Midbrain (tissue), 1 donor: ENCODE data around the gene COX19.
"Not testable (repeated sequence)": the region's sequence is repeated elsewhere in the genome, so short reads cannot be mapped to it uniquely, and the experiment has no call there.

Experiments
- DNase-seq: peaks from one replicate; lab custom pipeline; 2025; lab: John Stamatoyannopoulos, UW

COX19 gene

DNA sequence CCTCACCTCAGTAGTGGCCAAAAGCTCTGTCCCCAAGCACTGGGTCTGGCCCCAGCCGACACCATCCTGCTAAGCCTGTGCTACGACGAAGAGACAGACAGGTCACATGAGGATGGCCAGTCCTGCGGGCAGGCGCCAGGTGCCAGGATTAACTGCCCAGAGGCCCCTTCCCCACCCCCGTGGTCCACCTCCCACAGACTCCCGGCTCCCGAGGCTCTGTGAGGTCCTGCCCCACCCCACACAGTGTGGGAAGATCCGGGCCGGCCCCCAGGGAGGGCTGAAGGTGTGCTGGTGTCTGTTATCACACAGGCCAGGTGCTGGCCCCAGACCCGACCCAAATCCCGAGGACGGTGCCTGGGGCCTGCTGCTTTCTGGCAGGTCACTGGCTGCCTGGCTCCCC is 34.9 kb upstream of the COX19 start:
- DNase-seq, result no peak

GRCh38 chr7:1009747-1010146 is 34.4 kb upstream of the COX19 start:
- DNase-seq, result no peak

- DNase-seq, result no peak
These were observed 33.5 kb upstream of the COX19 start for GRCh38 chr7:1008733-1009363.

DNA sequence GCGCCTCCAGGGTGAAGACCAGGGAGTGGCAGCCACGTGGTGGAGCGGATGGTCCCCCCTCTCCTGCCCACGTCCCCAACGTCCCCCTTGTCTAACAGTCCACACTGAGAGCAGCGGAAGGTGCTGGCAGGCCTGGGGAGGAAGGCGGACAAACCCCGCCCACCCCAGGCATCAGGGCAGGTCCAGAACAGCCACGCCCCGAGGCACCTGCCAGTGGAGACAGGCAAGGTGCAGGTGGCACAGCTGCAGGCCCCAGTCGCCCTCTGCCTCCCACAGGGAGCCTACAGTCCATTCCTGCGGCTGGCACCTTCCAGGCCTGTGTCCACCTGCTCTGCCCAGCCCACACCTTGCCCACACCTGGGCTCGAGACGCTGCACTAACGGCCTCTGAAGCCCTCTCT is 32.6 kb upstream of the COX19 start:
- no peak for DNase-seq

DNA sequence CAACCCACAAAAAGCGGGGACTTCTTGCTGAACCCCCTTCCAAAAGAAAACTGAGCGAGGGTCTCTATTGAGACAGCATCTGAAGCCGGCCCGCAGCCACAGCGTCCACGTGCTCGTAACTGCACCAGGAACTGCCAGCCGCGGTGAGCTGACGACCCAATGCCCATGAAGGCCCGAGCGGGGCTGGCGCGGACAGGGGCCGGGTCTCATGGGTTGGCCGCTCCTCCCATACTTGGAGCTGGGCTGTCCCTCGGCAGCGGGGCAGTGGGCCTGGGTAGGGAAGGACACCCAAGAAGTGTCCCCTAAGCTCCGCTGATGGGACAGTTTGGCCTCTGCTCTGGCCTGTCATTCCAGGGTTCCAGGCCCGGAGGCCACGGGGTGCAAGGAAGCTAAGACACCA is 30.0 kb upstream of the COX19 start:
- no peak for DNase-seq

DNA sequence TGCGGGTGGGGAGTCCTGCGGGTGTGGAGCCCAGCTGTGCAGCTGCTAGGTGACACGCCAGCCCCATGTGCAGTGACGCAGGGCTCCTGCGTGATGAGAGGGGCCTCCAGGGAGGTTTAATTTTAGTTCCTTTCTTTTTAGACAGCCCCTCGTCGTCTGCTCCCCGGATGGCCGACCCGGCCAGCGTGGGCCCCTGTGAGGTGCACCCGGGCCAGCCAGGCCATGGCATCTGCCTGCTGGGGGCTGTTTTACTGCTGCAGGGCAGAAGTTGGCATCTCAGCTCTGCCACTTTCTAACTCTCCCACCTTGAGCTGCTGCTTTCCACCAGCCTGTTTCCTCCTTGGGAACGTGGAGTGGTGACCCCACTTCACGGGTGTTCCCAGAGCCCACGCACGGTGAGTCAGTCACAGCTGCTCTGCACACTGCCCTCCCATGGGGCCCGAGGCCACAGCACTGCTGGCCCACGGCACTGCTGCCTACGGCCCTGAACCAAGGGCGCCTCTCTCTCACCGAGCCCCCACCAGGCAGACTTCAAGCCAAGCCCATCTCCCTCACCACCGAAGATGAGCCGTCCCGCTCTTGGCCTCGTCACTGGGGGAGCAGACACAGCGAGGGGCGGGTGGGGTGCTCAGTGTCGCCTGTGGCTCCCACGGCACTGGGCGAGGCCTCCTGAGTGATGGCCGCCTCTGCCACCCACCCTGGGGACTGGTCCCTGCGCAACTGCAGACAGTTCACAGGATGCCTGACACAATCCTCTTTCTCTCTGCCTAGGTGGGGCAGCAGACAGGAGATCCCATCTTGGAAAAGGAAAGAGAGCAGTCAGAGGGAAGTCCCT is 28.9 kb upstream of the COX19 start:
- DNase-seq, result no peak

- not testable (repeated sequence) for DNase-seq
These were observed 27.1 kb upstream of the COX19 start for GRCh38 chr7:1002445-1002844.

GRCh38 chr7:1002026-1002425 is 26.7 kb upstream of the COX19 start:
- not testable (repeated sequence) for DNase-seq

DNA sequence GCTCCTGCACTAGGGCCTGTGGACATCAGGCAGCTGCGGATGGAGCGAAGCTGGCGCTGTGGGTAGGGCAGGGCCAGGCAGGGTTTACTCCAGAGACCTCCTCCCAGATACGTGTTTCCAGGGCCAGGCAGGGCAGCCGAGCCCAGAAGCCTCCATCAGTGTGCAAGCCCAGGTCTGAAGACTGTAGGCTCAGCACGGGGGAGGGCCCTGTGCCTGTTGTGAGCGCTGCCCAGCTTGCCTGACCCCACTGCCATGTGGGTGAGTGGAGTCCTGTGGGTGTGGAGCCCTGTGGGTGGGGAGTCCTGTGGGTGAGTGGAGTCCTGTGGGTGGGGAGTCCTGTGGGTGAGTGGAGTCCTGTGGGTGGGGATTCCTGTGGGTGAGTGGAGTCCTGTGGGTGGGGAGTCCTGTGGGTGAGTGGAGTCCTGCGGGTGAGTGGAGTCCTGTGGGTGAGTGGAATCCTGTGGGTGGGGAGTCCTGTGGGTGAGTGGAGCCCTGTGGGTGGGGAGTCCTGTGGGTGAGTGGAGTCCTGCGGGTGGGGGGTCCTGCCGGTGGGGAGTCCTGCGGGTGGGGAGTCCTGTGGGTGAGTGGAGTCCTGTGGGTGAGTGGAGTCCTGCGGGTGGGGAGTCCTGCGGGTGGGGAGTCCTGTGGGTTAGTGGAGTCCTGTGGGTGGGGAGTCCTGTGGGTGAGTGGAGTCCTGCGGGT is 25.9 kb upstream of the COX19 start:
- DNase-seq, result not testable (repeated sequence)

DNA sequence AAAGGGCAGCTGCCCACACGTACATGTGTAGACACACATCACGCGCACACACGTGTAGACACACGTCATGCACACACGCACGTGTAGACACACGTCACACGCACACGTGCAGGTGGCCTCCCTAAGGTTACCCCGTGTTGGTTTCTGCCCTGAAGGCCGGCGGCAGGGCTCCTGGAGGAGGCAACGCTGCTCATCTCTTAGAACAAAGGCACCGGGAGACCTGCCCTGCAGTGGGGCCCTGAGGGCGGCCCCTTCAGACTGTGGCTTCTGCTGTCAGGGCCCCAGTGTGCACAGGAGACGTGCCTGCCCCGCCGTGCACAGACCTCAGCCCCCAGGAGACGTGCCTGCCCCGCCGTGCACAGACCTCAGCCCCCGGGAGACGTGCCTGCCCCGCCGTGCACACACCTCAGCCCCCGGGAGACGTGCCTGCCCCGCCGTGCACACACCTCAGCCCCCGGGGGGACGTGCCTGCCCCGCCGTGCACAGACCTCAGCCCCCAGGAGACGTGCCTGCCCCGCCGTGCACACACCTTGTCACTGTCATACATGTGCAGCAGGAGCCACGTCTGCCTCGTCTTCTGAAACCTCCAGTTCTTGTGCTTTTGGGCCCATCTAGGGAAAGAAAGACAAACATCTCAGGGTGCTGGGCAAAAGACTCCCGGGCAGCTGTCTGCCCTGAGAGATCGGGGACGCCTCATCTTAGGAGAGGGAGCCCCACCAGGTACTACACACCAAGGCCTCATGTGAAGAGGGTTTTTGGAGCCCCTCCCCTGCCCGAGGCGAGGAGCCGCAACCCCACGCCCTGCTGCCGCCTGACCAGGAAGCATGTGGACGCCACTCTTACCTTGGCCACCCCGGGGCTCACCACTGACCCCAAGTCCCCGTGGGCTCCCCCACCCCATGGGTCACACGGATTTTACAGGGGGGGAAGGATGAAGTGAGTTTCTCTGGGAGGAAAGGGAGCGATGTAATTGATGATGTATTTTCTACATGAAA is 24.9 kb upstream of the COX19 start:
- DNase-seq, result no peak

- no peak for DNase-seq
These were observed 24.0 kb upstream of the COX19 start for GRCh38 chr7:999149-999879.

GRCh38 chr7:997404-998395 is 22.4 kb upstream of the COX19 start:
- no peak for DNase-seq

GRCh38 chr7:996079-996872 is 20.9 kb upstream of the COX19 start:
- DNase-seq, result no peak

GRCh38 chr7:995571-995970 is 20.2 kb upstream of the COX19 start:
- DNase-seq, result no peak

DNA sequence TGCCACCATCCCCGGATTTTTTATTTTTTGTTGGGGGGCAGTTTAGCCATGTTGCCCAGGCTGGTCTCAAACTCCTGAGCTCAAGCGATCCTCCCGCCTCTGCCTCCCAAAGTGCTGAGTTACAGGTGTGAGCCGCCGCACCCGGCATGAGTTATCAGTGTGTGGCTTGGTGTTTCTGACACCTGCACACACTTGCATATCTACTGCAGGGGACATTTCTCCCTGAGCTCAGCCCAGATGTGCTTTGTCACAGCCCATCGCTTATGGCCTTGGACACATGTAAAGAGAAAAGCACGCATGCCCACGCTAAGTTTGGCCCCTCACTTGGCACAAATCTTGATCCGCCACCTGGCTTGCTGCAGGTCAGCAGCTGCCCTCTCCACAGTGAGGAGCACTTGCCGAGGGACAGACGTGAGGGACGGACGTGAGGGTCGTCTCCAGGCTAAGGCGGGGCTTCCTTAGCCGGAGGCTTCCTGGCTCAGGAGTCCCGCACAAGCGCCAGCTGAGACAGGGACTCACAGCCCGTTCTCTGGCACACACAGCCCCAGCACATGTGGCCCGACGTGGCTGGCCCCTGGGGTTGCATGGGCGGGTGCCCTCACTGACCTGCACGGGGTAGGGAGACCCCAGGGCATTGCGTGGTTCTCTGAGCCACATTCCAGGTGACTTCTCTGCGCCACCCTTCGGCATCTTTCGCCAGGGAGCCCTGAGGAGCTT is 19.4 kb upstream of the COX19 start:
- no peak for DNase-seq

GRCh38 chr7:992709-993607 is 17.6 kb upstream of the COX19 start:
- peak; percentile 95 for DNase-seq
